Fibroblast of skin of left quadriceps (primary cell): ENCODE measurements around the gene AP4B1.

Source experiments
- DNase-seq, 2 experiments: peaks; one replicate each; pipeline ENCODE4 v3.0.0-alpha.2; 2013; ENCODE audit warnings: low read depth in 2 of 2

Gene AP4B1

GRCh38 chr1:113930499-113931161, 26.0 kb upstream of the AP4B1 start:
- no peak for DNase-seq

- DNase-seq: no peak
These were observed 25.3 kb upstream of the AP4B1 start for GRCh38 chr1:113929750-113930498.

GRCh38 chr1:113928941-113929749, 24.5 kb upstream of the AP4B1 start, which contains the start of gene HIPK1:
TSS of gene HIPK1 (plus strand) at chr1:113929324.
- peak; percentile 70 to 76 for DNase-seq

GRCh38 chr1:113928187-113928930, 23.8 kb upstream of the AP4B1 start:
- DNase-seq: no peak

GRCh38 chr1:113924473-113924872, 19.9 kb upstream of the AP4B1 start:
- DNase-seq: no peak

- no peak for DNase-seq
These were observed 18.4 kb upstream of the AP4B1 start for GRCh38 chr1:113922957-113923356.

- no peak for DNase-seq
These were observed 13.6 kb upstream of the AP4B1 start for GRCh38 chr1:113918243-113918642.

- DNase-seq: no peak
These were observed 12.9 kb upstream of the AP4B1 start for GRCh38 chr1:113917400-113918082.

GRCh38 chr1:113916974-113917373, 12.4 kb upstream of the AP4B1 start:
- DNase-seq: no peak

GRCh38 chr1:113913887-113914664, 9.5 kb upstream of the AP4B1 start:
- no peak for DNase-seq

GRCh38 chr1:113913312-113913668, 8.7 kb upstream of the AP4B1 start:
- no peak for DNase-seq

- DNase-seq: peak in 1 of 2 experiments; percentile 55
These were observed 8.2 kb upstream of the AP4B1 start for GRCh38 chr1:113912594-113913311.

- no peak for DNase-seq
These were observed 849 bp upstream of the AP4B1 start for GRCh38 chr1:113905435-113905861.

- no peak for DNase-seq
These were observed 316 bp downstream of the AP4B1 start for GRCh38 chr1:113904293-113904673.

GRCh38 chr1:113903501-113904292, 902 bp downstream of the AP4B1 start:
- DNase-seq: no peak

- no peak for DNase-seq
These were observed 3.4 kb downstream of the AP4B1 start for GRCh38 chr1:113901191-113901590.

GRCh38 chr1:113899111-113899510, 5.5 kb downstream of the AP4B1 start:
- no peak for DNase-seq

GRCh38 chr1:113898241-113898814, 6.3 kb downstream of the AP4B1 start:
- DNase-seq: no peak

- DNase-seq: no peak
These were observed 8.6 kb downstream of the AP4B1 start for GRCh38 chr1:113895961-113896360.
